ENCODE results near the gene RIMBP2.

The RIMBP2 gene

DNA sequence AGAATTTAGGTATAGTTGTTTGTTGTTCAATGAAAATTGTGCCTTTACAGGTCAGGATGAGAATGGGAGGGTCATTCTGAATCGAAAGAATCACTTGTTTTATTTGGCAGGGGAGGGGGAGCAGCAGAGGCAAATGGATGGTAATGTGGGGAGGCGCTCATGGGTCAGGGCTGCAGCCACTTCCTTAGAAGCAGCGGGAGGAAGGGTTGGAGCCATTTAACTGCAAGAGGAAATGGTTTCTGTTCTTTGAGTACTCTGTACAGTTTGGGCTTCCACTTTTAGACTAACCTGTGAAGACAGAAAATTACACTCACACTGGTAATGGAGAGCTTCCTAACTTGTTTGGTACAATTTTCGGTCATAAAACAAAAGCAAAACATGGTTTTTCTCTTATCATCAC is 321.2 kb downstream of the RIMBP2 start:
- no peak for DNase-seq

DNA sequence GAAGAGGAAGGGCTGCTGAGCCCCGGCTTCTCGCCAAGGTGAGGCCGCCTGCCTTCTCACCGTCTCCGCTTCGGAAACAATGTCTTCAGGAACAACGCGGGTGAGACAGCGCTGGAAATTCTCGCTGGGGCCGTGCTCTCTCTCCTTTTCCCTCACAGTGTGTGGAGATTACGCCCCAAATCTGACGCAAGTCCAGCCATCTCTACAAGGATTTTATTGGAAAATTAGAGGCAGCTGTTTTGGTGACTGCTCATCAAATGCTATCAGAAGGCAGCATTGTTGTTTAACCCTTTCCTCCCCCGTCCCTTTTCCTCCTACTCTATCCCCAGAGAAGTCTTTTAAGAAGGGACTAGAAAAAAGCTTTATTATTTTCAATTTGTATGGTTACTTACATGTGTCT is 324.9 kb downstream of the RIMBP2 start:
- no peak for DNase-seq

DNA sequence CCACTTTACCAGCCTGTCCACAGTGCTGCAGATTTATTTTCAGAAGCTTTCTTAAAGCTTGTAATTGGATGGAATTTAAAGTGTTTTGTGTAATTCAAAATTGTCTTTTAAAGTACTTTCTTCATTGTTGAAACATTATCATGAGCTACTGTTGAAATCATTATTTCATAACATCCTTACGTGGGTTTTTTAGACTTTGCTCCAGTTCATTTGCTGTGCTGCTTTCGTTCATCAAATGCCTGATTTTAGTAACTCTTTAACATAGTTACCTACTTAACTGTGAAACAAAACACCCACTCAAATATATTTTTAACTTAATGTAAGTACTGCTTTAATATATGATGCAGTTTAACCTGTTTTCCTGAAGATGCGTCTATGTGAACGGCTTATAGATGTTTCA is 330.9 kb downstream of the RIMBP2 start:
- DNase-seq, result no peak

DNA sequence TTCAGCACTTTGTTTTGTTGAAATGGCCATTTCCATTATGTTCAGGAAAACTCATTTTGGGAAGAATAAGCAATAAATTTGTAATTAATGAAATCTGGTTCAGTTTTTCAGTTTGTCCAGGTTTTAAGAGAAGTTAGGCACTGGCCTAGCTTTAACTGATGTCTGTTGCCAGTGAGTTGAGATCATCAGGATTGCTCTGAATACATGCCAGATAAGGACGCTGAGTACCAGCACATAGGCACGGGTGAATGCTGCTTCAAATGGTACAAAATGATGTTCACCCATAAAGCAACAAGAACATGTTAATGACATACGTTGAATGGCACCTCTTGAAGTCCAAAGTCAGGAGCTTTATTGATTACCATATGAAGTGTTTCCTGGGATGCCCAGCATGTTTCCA is 331.9 kb downstream of the RIMBP2 start:
- DNase-seq, result no peak

DNA sequence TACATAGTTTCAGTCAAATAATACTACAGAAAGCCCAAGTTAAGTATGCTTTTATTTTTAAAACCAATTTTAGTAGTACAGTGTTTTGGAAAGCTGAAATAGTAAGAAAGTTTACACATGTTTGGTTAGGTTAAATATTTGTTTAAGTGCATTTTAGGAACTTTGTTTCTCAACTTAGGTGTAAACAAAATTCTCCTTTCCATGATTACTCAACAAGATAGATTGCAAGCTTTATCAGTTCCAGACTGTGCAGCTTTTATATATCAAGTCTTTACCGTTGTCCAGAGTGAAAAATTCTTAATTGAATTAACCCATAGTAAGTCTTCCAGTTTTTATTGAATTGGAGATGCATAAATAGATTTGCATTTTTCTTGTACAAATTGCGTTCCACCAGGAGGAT is 333.3 kb downstream of the RIMBP2 start:
- no peak for DNase-seq

DNA sequence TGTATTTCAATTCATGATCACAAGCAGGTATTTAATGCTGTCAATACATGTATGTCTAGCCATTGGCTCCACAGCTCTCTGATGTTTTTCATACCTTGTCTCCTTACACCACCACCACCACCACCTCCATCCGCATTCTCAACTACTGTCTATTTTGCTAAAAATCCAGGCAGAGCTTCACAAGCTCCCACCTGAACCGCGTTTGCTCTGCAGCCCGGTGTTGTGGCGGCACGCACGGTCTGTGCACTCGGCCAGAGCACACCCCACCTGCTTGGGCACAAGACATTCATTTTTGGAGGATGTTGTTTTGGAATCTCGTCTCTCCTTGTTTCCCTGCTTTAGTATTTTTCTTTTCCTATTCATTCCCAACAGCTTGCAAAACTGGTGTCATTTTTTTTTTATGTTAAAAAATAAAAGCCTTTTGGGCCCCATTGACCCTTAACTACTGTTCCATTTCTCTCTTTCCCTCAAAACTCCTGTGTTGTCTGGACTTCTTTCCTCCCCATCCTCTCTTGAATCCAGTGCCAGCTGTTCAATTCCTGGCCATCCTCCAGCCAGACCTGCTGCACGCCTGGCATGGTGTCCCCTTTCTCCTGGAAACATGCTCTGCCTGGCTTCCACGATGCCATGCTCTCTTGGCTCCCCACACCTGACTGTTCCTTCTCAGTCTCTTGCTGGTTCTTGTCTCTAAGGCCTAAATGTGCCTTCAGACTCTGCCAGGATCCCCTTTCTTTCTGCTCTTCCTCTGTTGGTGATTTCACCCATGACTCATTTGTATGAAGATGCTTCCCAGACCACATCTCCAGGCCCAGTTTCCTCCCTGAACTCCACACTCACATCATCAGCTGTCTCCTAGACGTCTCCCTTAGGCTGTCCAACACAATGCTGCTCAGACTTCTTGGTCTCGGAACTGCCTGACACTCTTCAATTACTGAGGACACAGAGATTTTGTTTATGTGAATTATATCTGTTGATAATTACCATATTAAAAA is 340.5 kb downstream of the RIMBP2 start:
- no peak for DNase-seq

DNA sequence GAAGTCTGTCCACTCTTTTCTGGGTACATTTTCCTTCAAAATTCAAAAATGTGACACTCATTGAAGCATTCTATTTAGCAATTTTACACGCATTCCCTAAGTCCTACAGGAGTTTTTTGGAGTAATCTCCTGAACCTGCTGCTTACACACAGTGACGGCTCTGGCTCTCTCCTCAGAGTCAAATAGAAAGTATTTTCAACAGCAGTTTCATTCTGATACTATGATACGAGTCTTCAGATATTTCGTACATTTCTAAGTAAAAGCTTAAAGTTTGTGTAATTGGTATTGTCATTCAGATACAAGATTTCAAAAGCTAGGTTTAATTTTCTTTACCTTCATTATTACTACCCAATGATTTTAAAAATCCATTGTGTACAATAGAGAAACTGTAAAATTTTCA is 342.0 kb downstream of the RIMBP2 start:
- DNase-seq, result no peak

DNA sequence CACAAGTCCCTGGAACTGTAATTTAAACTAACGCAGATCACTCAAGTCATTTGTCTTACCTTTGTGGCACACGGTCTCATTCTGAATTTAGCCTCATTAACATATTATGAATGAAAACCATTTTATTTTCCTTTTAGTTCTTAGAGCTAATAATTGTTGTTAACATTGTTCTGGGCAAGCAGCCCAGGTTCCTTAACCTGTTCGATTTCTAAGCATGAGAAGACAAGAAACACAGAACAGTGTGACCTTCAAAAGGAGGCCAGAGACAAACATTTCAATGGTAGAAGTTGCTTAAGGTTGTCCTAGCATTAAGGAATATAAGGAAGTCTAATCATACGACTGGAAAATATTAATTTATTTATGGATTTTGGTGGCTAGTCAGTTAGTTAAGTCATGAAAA is 343.2 kb downstream of the RIMBP2 start:
- DNase-seq, result no peak

DNA sequence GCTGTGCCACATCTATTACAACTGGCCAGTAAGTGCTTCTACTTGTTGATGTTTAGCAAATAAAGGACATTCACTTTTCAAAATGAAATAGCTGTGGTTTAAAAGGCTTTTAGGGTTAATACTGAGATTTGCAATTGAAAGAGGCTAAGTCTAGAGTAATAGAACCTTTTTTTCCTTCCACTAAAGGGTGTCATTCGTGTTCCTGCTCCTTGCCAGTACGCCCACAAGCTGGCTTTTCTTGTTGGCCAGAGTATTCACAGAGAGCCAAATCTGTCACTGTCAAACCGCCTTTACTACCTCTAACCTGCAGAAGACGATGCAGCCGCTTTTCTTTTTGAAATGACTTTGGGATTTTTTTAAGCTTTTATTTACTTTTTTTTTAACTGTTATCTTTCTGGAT is 344.8 kb downstream of the RIMBP2 start:
- DNase-seq, result no peak

DNA sequence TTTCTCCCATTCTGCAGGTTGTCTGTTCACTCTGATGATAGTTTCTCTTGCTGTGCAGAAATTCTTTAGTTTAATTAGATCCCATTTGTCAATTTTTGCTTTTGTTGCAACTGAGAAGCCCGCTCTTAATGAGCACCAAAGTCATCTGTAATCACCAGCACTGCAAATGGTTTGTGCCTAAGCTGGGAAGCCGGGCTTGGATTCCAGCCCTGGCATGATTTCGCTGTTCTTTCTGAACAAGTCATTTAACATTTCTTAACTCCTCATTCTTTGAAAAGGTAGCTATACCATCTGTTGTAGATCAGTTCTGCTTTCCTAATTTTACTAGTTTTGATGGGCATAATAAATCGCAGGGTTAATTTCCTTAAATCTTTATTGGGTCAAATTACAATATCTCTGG is 346.3 kb downstream of the RIMBP2 start:
- no peak for DNase-seq

DNA sequence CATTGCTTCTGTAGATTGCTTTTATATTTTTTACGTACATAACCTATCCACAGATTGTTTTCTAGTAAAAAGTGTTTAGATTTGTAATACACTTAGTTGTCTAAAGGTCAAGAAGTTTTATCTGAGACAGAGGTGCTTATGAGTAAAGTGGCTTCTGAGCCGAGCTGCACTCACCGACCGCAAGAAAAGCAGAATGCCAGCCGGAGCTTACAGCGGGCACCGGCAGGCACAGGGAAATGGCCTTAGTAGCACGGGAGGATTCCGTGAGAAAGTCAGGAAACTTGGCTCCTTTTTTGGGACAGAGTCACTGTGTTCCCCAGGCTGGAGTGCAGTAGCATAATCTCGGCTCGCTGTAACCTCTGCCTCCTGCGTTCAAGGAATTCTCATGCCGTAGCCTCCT is 348.6 kb downstream of the RIMBP2 start:
- DNase-seq, result no peak

DNA sequence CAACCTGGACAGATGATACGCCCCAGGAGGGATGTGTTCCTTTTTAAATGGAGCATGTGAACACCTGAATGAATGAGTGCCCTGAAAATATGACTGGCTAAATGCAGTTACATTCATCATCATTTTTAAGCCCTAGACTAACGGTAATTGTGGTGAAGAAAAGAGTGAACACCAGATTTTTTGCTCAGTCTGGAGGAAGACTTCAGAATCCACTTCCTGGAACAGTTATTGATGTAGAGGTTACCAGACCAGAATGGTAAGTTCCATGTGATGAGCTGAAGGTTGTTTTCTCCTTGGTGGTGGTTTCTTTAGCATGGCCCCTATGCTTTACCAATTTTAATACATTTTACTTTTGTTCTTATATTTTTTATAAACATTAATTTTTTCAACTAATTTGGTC is 349.1 kb downstream of the RIMBP2 start:
- no peak for DNase-seq

DNA sequence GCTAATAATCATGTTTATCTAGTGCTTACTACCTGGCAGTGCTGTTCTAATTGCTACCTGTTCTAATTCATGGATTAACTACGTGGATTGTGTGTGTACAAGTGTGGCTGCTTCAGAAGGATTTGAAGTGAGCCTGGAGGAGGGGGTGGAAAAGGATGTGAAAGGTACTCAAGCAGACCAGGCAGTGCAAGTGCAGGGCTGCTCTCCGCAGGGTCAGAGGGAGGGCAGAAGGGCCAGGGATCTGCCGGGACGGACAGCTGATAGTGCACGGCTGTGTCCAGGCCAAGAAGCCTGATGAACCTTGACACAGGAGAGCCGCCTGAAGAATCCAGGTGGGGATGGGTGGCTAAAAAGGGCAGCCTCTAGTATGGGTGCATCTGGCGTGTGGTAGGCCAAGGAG is 349.9 kb downstream of the RIMBP2 start:
- DNase-seq, result no peak

DNA sequence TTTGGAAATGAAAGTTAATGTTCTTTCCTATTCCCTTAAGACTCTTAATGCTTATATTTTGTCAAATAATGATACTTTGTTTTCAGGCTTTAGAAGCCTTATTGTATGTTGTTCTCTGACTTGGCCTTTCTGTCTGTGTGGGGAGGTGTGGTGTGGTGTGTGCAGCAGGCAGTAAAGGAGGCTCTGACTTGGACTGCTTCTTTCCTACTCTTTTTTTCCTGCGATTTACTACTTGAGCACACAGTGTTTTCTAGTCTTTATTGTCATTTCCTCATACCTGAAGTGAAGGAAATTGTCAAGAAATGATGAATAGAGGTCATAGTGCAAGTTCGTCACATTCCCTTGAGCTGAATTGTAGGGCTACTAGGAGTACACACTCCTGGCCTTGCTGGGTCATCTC is 351.5 kb downstream of the RIMBP2 start:
- no peak for DNase-seq

DNA sequence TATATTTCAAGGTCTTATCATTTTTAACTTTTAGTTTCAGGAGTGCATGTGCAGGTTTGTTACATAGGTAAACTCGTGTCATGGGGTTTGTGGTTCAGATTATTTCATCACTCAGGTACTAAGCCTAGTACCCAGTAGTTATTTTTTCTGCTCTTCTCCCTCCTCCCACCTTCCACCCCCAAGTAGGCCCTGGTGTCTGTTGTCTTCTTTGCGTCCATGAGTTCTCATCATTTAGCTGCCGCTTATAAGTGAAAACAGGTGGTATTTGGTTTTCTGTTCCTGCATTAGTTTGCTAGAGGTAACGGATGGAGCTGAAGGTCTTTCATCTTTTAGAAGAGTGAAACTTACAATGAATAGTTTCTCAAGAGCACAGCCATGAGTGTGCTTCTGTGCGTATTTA is 354.0 kb downstream of the RIMBP2 start:
- no peak for DNase-seq

DNA sequence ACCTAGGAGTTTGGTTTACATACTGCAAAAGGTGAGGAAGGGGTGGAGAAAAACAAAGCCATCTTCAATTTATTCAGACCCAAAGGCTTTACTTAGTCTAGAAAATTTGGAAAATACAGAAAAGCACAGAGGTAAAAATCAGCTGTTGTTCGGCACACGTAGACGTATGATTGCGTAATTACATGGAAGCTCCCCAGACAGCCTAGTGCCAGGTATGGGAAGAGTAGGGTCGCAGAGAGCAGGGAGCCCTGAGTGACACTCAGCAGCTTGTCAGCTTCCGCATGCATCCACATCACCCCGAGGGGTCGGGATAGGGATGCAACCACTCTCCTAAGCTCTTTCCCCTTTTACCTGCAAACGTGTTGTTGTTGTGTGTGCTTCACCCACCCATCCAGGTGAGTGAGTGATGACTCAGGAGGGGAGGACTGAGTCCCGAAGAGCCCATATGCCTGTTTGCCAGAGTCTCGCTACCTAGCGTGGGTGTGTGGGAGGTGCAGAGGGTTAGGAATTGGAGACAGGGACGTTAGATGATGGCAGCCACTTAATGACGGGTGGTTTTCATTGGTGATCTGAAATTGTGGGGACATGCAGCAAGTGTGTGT is 358.3 kb downstream of the RIMBP2 start:
- DNase-seq, result no peak

DNA sequence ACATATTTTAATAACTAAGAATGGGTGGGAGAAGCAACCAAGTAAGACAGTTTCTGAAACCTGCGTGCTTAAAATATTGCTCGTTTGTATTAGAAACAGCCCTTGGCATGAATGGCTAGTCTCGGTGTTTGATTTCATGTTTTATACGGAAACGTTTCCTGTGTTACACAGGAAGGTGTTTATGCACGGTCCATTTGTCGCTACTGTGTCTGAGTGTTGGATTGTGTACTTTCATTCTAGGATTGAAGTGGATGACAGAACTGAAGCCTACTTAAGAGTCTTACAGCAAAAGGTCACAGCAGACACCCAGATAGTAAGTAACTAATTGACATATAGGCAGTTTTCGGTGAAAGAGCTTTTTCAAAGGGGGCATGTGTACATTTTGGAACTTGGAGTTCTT is 358.9 kb downstream of the RIMBP2 start:
- no peak for DNase-seq

DNA sequence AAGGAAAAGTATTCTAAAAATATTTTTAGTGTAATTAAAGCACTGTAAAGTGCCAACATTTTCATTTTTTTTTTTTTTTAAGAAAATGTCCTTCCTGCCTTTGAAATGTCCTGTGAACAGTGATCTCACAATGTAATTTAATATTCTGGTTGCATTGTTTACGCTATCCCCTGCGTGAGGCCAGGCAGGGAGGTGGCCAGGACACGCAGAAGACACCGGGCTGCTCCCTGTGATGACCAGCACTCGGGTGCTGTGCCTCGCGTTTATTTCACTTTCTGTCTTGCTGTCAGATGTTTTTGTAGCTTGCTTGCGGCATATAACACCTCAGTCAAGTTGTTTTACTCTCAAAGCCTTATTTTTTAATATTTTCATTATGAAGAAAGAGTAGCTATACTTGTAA is 359.9 kb downstream of the RIMBP2 start:
- no peak for DNase-seq

DNA sequence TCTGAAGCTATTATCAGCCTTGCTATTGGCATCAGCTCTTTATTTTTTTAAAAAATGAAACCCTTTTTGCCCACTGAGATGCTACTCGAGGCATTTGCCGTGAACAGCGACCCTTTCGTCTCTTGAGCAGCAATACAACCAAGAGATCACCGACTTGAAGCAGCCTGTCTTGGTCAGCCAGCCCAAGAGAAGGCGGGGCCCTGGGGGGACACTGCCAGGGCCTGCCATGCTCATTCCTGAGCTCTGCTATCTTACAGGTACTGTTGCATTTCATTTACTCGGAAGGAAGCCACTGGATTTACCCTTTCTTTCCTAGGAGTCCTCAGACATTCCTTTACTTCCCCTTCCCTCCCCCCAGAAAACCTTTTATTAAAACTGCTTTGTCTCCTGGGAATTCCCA is 361.7 kb downstream of the RIMBP2 start:
- no peak for DNase-seq

DNA sequence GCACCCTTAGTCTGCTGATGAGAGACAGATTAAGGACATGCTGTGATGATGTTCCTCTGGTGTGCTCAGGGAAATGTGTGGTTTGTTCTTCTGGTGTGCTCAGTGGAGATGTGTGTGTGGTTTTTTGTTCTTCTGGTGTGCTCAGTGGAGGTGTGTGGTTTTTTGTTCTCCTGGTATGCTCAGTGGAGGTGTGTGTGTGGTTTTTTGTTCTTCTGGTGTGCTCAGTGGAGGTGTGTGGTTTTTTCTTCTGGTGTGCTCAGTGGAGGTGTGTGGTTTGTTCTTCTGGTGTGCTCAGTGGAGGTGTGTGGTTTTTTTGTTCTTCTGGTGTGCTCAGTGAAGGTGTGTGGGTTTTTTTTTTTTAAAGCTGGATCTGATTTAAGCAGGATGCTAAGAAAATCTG is 363.0 kb downstream of the RIMBP2 start:
- no peak for DNase-seq

DNA sequence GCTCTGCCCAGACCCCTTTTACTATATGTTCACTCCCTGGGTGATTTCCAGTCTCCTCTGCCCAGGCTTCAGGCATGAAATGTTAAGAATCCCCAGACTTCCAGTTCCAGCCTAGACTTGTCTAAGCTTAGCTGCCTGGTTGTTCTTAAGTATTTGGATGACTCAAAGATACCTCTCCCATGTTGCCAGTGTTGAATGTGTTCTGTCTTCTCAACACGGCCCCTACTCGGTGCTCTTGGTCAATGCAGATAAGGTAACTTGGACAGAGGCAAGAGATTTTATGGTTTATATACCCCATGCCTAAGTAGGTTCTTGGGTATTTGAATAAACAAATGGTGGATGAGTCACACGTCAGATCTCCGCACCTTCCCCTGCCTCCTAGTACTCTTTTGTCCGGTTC is 364.8 kb downstream of the RIMBP2 start:
- DNase-seq, result no peak

DNA sequence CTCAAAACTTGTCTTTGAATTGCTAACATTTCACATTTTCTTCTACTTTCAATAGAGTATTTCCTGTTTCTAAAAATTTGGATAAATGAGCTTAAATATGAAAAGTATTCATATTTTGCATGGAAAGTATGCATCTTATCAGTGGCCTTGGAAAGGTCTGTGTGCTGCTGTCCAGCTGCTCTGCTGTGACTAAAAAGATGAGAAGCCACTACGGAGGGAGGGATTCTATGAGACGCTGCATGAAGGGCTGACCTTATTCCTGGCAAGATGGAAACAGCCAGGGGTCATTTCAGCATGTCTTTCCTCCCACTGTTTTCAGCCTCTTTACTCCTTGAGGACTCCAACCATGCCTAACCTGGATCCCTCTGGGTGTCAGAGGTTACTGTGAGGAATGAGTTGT is 365.4 kb downstream of the RIMBP2 start:
- DNase-seq, result no peak

DNA sequence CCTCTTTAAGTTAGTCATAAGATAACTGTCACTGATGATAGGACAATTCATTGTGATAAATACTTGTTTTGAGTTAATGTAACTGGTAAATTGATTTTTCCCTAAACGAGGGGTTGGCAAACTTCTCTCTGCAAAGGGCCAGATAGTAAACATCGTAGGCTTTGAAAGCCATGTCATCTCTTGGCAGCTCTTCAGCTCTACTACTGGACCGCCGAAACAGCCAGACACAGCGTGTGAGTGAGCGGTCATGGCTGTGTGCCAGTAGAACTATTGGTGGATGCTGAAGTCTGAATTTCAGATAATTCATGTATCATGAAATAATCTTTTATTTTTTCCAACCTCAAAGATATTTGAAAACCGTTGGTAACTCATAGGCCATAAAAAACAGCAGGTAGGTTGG is 368.5 kb downstream of the RIMBP2 start:
- DNase-seq, result no peak

Data from stimulated activated CD4-positive, alpha-beta T cell treated with anti-CD3 and anti-CD28 coated beads, Interleukin-15, amount 100 ng/mL, for 24 hours (primary cell).